ENCODE data around the gene DENR. TPM values are rescaled to one million over a fixed set of nuclear protein-coding genes. Genes with fewer than 3 reads are reported as not detected.

DENR gene
- total RNA-seq, 1 experiment from 2014 or later: 68.7 TPM

DNA sequence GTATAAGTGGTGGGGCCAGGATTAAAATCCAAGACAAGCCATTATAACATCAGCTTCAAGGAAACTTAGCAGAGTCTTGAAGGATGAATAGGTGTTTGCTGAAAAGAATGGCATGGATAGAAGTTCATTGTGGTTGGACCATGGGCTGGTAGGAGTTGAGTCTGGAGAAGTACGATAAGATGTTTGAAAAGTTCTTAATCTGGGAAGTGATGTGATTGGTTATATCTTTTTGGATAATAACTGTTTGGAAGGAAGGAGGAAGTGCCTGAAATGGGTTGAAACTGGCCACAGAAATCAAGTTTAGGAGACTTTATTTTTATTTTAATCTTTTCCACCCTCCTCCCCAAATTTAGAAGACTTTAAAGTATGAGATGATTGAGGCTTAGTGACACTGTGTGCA is 4.9 kb downstream of the DENR start:
- DNase-seq (ENCODE audit: low read depth, low spot score): no peak
- H3K4me1 ChIP-seq (ENCODE audit: control insufficient read depth, insufficient read depth, low read length): peaks cover 12% of the 10 kb centered on the region
- no TSS peak for BruUV-seq (replicated peaks)
- ATAC-seq: no peak
- in situ Hi-C loops (cut with HindIII; ENCODE audit: low pct_unique_long_range_greater_than_20kb, low sequenced_read_pairs) (no loop called here), intact Hi-C loops (cut with micrococcal nuclease; ENCODE audit: unreplicated experiment) (no loop called here)
- no peak overlapping the region for H3K4me3 ChIP-seq (ENCODE audit: low read depth in 2 of 2, low read length in 2 of 2)
- H3K36me3 ChIP-seq (ENCODE audit: control insufficient read depth, insufficient read depth, low read length): peaks cover 52% of the 10 kb centered on the region
- POLR2A ChIA-PET: no interaction called here
- no peak overlapping the region for H3K27ac ChIP-seq (ENCODE audit: low read length)
- TF ChIP-seq SIN3A (IDR thresholded peaks at IDR 0.05; ENCODE audit: borderline replicate concordance, insufficient read depth, low read depth, low read length) (no peak), POLR2AphosphoS5 (IDR thresholded peaks at IDR 0.05; ENCODE audit: low read depth, low read length) (no peak), TCF7L2 (IDR thresholded peaks at IDR 0.05; ENCODE audit: low read depth, low read length) (no peak)
- TF ChIP-seq, protein P1, sequence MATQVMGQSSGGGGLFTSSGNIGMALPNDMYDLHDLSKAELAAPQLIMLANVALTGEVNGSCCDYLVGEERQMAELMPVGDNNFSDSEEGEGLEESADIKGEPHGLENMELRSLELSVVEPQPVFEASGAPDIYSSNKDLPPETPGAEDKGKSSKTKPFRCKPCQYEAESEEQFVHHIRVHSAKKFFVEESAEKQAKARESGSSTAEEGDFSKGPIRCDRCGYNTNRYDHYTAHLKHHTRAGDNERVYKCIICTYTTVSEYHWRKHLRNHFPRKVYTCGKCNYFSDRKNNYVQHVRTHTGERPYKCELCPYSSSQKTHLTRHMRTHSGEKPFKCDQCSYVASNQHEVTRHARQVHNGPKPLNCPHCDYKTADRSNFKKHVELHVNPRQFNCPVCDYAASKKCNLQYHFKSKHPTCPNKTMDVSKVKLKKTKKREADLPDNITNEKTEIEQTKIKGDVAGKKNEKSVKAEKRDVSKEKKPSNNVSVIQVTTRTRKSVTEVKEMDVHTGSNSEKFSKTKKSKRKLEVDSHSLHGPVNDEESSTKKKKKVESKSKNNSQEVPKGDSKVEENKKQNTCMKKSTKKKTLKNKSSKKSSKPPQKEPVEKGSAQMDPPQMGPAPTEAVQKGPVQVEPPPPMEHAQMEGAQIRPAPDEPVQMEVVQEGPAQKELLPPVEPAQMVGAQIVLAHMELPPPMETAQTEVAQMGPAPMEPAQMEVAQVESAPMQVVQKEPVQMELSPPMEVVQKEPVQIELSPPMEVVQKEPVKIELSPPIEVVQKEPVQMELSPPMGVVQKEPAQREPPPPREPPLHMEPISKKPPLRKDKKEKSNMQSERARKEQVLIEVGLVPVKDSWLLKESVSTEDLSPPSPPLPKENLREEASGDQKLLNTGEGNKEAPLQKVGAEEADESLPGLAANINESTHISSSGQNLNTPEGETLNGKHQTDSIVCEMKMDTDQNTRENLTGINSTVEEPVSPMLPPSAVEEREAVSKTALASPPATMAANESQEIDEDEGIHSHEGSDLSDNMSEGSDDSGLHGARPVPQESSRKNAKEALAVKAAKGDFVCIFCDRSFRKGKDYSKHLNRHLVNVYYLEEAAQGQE (IDR thresholded peaks at IDR 0.05; ENCODE audit: insufficient read depth in 1 of 2, low read depth in 2 of 2, low read length in 1 of 2): no peak
- TF ChIP-seq, protein P2, sequence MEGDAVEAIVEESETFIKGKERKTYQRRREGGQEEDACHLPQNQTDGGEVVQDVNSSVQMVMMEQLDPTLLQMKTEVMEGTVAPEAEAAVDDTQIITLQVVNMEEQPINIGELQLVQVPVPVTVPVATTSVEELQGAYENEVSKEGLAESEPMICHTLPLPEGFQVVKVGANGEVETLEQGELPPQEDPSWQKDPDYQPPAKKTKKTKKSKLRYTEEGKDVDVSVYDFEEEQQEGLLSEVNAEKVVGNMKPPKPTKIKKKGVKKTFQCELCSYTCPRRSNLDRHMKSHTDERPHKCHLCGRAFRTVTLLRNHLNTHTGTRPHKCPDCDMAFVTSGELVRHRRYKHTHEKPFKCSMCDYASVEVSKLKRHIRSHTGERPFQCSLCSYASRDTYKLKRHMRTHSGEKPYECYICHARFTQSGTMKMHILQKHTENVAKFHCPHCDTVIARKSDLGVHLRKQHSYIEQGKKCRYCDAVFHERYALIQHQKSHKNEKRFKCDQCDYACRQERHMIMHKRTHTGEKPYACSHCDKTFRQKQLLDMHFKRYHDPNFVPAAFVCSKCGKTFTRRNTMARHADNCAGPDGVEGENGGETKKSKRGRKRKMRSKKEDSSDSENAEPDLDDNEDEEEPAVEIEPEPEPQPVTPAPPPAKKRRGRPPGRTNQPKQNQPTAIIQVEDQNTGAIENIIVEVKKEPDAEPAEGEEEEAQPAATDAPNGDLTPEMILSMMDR (IDR thresholded peaks at IDR 0.05): no peak
- H3K27me3 ChIP-seq (ENCODE audit: control insufficient read depth, insufficient read depth, low read length): no peaks in the 10 kb centered on the region
- CTCF ChIA-PET: no interaction called here
- H3K9me3 ChIP-seq (ENCODE audit: control insufficient read depth, insufficient read depth, low read depth, low read length): no peaks in the 10 kb centered on the region

DNA sequence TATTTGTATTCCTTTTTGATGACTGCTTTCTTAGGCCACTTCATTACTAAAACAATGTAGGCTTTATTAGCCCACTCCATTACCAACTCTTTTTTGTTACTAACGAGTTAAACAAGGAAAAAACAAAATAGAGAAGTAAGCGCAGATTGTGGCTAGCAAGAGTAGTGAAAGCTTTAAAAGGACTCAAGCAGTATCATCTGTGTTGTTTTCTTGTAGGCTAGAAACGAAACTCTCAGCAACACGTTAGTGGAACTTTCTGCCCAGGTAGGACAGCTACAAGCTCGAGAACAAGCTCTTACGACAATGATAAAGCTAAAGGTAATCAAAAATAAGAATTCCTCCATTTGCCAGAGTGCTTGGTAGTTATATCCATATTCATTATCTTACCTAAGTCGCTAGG is 32.9 kb downstream of the DENR start:
- BruUV-seq (replicated peaks): no TSS peak
- POLR2A ChIA-PET: interaction anchor here (0.5 to 0.6 kb wide), 2 partner anchors 17 to 26 kb away, joined by 3 read pairs; no protein-coding TSS in a partner anchor
- no peak for ATAC-seq

More for the DNA sequence above, 32.9 kb downstream of the DENR start:
- no peaks in the 10 kb centered on the region for H3K4me1 ChIP-seq (ENCODE audit: control insufficient read depth, insufficient read depth, low read length)
- intact Hi-C loops (cut with micrococcal nuclease; ENCODE audit: unreplicated experiment) (no loop called here), in situ Hi-C loops (cut with HindIII; ENCODE audit: low pct_unique_long_range_greater_than_20kb, low sequenced_read_pairs) (no loop called here)
- no peak for DNase-seq (ENCODE audit: low read depth, low spot score)
- H3K36me3 ChIP-seq (ENCODE audit: control insufficient read depth, insufficient read depth, low read length): no peaks in the 10 kb centered on the region
- no peaks in the 10 kb centered on the region for H3K9me3 ChIP-seq (ENCODE audit: control insufficient read depth, insufficient read depth, low read depth, low read length)
- no peak overlapping the region for H3K27ac ChIP-seq (ENCODE audit: low read length)
- no peak for TF ChIP-seq SIN3A (IDR thresholded peaks at IDR 0.05; ENCODE audit: borderline replicate concordance, insufficient read depth, low read depth, low read length)
- no peak for TF ChIP-seq TCF7L2 (IDR thresholded peaks at IDR 0.05; ENCODE audit: low read depth, low read length)
- TF ChIP-seq, protein P2 (IDR thresholded peaks at IDR 0.05): no peak
- TF ChIP-seq, protein P1 (IDR thresholded peaks at IDR 0.05; ENCODE audit: insufficient read depth in 1 of 2, low read depth in 2 of 2, low read length in 1 of 2): no peak
- TF ChIP-seq POLR2AphosphoS5 (IDR thresholded peaks at IDR 0.05; ENCODE audit: low read depth, low read length): no peak
- CTCF ChIA-PET: no interaction called here
- no peak overlapping the region for H3K4me3 ChIP-seq (ENCODE audit: low read depth in 2 of 2, low read length in 2 of 2)
- no peaks in the 10 kb centered on the region for H3K27me3 ChIP-seq (ENCODE audit: control insufficient read depth, insufficient read depth, low read length)
